Ishikawa (cell line): Measurements from ENCODE around the gene IFT74.

Experiments used
- CEBPB ChIP-seq: IDR thresholded peaks from 2 replicates; pipeline ENCODE4 v1.6.1; 2012
- CREB1 ChIP-seq: IDR thresholded peaks from 2 replicates; pipeline ENCODE4 v1.6.1; 2012; ENCODE audit warnings: low read depth
- EGR1 ChIP-seq: IDR thresholded peaks from 2 replicates; pipeline ENCODE4 v1.6.1; 2012
- EP300 ChIP-seq: IDR thresholded peaks from 2 replicates; pipeline ENCODE4 v1.6.1; 2012; ENCODE audit warnings: borderline replicate concordance
- FOXM1 ChIP-seq: IDR thresholded peaks from 2 replicates; pipeline ENCODE4 v1.6.1; 2012; ENCODE audit warnings: low read depth, borderline replicate concordance
- MAX ChIP-seq: IDR thresholded peaks from 2 replicates; pipeline ENCODE4 v1.6.1; 2012
- NFIC ChIP-seq: IDR thresholded peaks from 2 replicates; pipeline ENCODE4 v1.6.1; 2012
- RAD21 ChIP-seq: IDR thresholded peaks from 2 replicates; pipeline ENCODE4 v1.6.1; 2012; ENCODE audit warnings: low read depth
- TAF1 ChIP-seq: IDR thresholded peaks from 2 replicates; pipeline ENCODE4 v1.6.1; 2012; ENCODE audit warnings: low read depth, mild to moderate bottlenecking
- TCF12 ChIP-seq: IDR thresholded peaks from 2 replicates; pipeline ENCODE4 v1.6.1; 2012; ENCODE audit warnings: low read depth
- TEAD4 ChIP-seq: IDR thresholded peaks from 2 replicates; pipeline ENCODE4 v1.6.1; 2012
- USF1 ChIP-seq: IDR thresholded peaks from 2 replicates; pipeline ENCODE4 v1.6.1; 2012
- YY1 ChIP-seq: IDR thresholded peaks from 2 replicates; pipeline ENCODE4 v1.6.1; 2012; ENCODE audit warnings: low read depth
- ZBTB7A ChIP-seq: IDR thresholded peaks from 2 replicates; pipeline ENCODE4 v1.6.1; 2012; ENCODE audit warnings: low read depth
- TF ChIP-seq, protein P1 (sequence below): IDR thresholded peaks from 2 replicates; pipeline ENCODE4 v1.6.1; 2012; ENCODE audit warnings: low read depth, mild to moderate bottlenecking

IFT74 gene

GRCh38 chr9:26955921-26956859 is at the start of gene IFT74:
Gene IFT74 (plus strand): TSS chr9:26956412. CDS start chr9:26961968, 5,556 bp downstream.
- TF ChIP-seq, protein P1, sequence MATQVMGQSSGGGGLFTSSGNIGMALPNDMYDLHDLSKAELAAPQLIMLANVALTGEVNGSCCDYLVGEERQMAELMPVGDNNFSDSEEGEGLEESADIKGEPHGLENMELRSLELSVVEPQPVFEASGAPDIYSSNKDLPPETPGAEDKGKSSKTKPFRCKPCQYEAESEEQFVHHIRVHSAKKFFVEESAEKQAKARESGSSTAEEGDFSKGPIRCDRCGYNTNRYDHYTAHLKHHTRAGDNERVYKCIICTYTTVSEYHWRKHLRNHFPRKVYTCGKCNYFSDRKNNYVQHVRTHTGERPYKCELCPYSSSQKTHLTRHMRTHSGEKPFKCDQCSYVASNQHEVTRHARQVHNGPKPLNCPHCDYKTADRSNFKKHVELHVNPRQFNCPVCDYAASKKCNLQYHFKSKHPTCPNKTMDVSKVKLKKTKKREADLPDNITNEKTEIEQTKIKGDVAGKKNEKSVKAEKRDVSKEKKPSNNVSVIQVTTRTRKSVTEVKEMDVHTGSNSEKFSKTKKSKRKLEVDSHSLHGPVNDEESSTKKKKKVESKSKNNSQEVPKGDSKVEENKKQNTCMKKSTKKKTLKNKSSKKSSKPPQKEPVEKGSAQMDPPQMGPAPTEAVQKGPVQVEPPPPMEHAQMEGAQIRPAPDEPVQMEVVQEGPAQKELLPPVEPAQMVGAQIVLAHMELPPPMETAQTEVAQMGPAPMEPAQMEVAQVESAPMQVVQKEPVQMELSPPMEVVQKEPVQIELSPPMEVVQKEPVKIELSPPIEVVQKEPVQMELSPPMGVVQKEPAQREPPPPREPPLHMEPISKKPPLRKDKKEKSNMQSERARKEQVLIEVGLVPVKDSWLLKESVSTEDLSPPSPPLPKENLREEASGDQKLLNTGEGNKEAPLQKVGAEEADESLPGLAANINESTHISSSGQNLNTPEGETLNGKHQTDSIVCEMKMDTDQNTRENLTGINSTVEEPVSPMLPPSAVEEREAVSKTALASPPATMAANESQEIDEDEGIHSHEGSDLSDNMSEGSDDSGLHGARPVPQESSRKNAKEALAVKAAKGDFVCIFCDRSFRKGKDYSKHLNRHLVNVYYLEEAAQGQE = no peak
- TF ChIP-seq TEAD4 = no peak
- TF ChIP-seq CEBPB = peak; percentile 88
- peak; percentile 60; the same call in 1 of the 2 replicates for TF ChIP-seq TAF1
- TF ChIP-seq MAX = peak; percentile 23; the same call in 1 of the 2 replicates
- TF ChIP-seq ZBTB7A = no peak
- no peak for TF ChIP-seq USF1
- no peak for TF ChIP-seq CREB1
- no peak for TF ChIP-seq RAD21
- peak; percentile 26; the same call in 1 of the 2 replicates for TF ChIP-seq TCF12
- 0 out of 2 replicates have a peak, but pooled peaks have one; percentile 13 for TF ChIP-seq YY1
- TF ChIP-seq FOXM1 = no peak; the same call in 1 of the 2 replicates
- TF ChIP-seq EP300 = no peak
- peak; percentile 32; the same call in 1 of the 2 replicates for TF ChIP-seq EGR1

- TF ChIP-seq ZBTB7A (no peak), CEBPB (no peak), TEAD4 (no peak), CREB1 (no peak), TAF1 (no peak), YY1 (no peak), NFIC (no peak), RAD21 (no peak), MAX (no peak)
Measured at GRCh38 chr9:26913138-26913668, 43.0 kb upstream of the IFT74 start.

- TF ChIP-seq EP300 (no peak), CREB1 (no peak), USF1 (no peak), FOXM1 (no peak), MAX (no peak), YY1 (no peak), TCF12 (no peak), RAD21 (no peak), EGR1 (no peak)
- TF ChIP-seq, protein P1 = no peak
Measured at GRCh38 chr9:26919698-26920097, 36.5 kb upstream of the IFT74 start.

DNA sequence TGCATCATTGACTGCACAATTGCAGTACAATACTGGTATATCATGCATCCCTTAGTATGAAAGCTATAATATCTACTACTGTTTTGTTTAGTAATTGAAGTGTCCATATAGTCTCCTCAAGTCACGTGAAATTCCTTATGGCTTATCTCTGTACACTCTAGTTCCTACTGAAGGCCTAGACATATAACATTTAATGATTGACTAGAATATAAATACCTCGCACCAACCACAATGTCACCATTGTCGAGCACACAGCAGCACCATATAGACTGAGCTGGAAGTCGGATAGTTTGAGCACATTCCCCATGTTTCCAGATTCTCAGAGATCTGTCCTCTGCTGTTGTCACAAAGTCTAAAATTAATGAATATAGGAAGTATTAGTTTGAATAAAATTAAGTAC is 30.6 kb upstream of the IFT74 start:
- no peak for TF ChIP-seq FOXM1
- TF ChIP-seq ZBTB7A = no peak
- no peak for TF ChIP-seq NFIC
- TF ChIP-seq RAD21 = no peak
- TF ChIP-seq USF1 = no peak
- no peak for TF ChIP-seq CEBPB
- no peak for TF ChIP-seq YY1
- no peak for TF ChIP-seq EP300
- TF ChIP-seq, protein P1 = no peak
- TF ChIP-seq MAX = no peak
- TF ChIP-seq CREB1 = no peak
- no peak for TF ChIP-seq EGR1
- no peak for TF ChIP-seq TEAD4
- TF ChIP-seq TCF12 = no peak
- no peak for TF ChIP-seq TAF1
